GM18499 (cell line): ENCODE data around the gene SLCO2B1.

Source experiments
- ATAC-seq: cut with Tn5 transposase; IDR thresholded peaks from one replicate; pipeline ENCODE4 v1.9.1; 2021; ENCODE audit warnings: moderate number of reproducible peaks; ENCODE audit not compliant: insufficient read depth, unreplicated experiment

SLCO2B1 gene

GRCh38 chr11:75160880-75161279 lies 10.0 kb downstream of the SLCO2B1 start:
- no peak for ATAC-seq

GRCh38 chr11:75161506-75162095 lies 10.7 kb downstream of the SLCO2B1 start:
- no peak for ATAC-seq

GRCh38 chr11:75162954-75163353 lies 12.0 kb downstream of the SLCO2B1 start:
- no peak for ATAC-seq

GRCh38 chr11:75163921-75164849 lies 13.3 kb downstream of the SLCO2B1 start:
- no peak for ATAC-seq

GRCh38 chr11:75165721-75166120 lies 14.8 kb downstream of the SLCO2B1 start:
- ATAC-seq, result no peak

GRCh38 chr11:75166791-75167190 lies 15.9 kb downstream of the SLCO2B1 start:
- ATAC-seq, result no peak

GRCh38 chr11:75167617-75168016 lies 16.7 kb downstream of the SLCO2B1 start:
- ATAC-seq, result no peak

- no peak for ATAC-seq
Measured at GRCh38 chr11:75169101-75169885, 18.4 kb downstream of the SLCO2B1 start.

GRCh38 chr11:75170516-75171201 lies 19.8 kb downstream of the SLCO2B1 start:
- no peak for ATAC-seq

- ATAC-seq, result no peak
Measured at GRCh38 chr11:75173336-75173735, 22.4 kb downstream of the SLCO2B1 start.

GRCh38 chr11:75174781-75175370 lies 24.0 kb downstream of the SLCO2B1 start:
- no peak for ATAC-seq

GRCh38 chr11:75182664-75183063 lies 31.8 kb downstream of the SLCO2B1 start:
- ATAC-seq, result no peak

- ATAC-seq, result no peak
Measured at GRCh38 chr11:75184051-75184450, 33.1 kb downstream of the SLCO2B1 start.

- no peak for ATAC-seq
Measured at GRCh38 chr11:75184757-75185425, 34.0 kb downstream of the SLCO2B1 start.

GRCh38 chr11:75185866-75186265 lies 35.0 kb downstream of the SLCO2B1 start:
- ATAC-seq, result no peak

GRCh38 chr11:75186999-75187398 lies 36.1 kb downstream of the SLCO2B1 start:
- ATAC-seq, result no peak

GRCh38 chr11:75188671-75189070 lies 37.8 kb downstream of the SLCO2B1 start:
- ATAC-seq, result no peak

GRCh38 chr11:75189108-75189507 lies 38.2 kb downstream of the SLCO2B1 start:
- ATAC-seq, result no peak

GRCh38 chr11:75189911-75190310 lies 39.0 kb downstream of the SLCO2B1 start:
- no peak for ATAC-seq
